Measurements from ENCODE around the gene KCNT2.

KCNT2 gene

DNA sequence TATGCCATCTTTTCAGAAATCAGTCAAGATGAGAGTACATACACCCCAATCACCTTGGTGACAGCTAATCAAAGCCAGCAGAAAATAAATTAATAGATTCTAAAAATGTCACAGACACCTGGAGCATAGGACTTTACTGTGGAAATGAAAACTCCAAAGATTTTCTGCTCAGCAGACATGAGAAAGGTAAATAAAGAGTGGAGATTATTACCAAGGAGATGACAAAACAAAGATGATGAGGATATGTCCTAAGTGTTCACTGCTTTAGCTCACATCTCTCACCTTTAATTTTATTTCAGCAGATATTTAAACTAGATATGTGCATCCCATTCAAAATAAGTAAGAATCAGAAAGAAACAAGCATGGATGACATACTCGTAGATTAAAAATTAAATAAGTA is 14.8 kb upstream of the KCNT2 start:
- no peak overlapping the region for H3K9ac ChIP-seq (ENCODE audit: low read length)
- H2AFZ ChIP-seq (ENCODE audit: low read depth, low read length): no peak overlapping the region
- no peaks in the 10 kb centered on the region for H3K79me2 ChIP-seq (ENCODE audit: low read length)
- no peaks in the 10 kb centered on the region for H3K36me3 ChIP-seq (replicated peaks; ENCODE audit: low read depth, low read length)
- H3K4me2 ChIP-seq (ENCODE audit: low read length): no peak overlapping the region
- H3K27me3 ChIP-seq (ENCODE audit: low read depth, low read length): no peaks in the 10 kb centered on the region
- no peak overlapping the region for H3K27ac ChIP-seq (ENCODE audit: low read length)
- H4K20me1 ChIP-seq (ENCODE audit: insufficient read depth, low read length): no peaks in the 10 kb centered on the region
- TF ChIP-seq, protein P1, sequence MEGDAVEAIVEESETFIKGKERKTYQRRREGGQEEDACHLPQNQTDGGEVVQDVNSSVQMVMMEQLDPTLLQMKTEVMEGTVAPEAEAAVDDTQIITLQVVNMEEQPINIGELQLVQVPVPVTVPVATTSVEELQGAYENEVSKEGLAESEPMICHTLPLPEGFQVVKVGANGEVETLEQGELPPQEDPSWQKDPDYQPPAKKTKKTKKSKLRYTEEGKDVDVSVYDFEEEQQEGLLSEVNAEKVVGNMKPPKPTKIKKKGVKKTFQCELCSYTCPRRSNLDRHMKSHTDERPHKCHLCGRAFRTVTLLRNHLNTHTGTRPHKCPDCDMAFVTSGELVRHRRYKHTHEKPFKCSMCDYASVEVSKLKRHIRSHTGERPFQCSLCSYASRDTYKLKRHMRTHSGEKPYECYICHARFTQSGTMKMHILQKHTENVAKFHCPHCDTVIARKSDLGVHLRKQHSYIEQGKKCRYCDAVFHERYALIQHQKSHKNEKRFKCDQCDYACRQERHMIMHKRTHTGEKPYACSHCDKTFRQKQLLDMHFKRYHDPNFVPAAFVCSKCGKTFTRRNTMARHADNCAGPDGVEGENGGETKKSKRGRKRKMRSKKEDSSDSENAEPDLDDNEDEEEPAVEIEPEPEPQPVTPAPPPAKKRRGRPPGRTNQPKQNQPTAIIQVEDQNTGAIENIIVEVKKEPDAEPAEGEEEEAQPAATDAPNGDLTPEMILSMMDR (IDR thresholded peaks at IDR 0.05; ENCODE audit: low read depth, low read length): no peak
- no peak for TF ChIP-seq EZH2phosphoT487 (IDR thresholded peaks at IDR 0.05; ENCODE audit: low read depth)
- no peaks in the 10 kb centered on the region for H3K9me3 ChIP-seq (ENCODE audit: insufficient read depth, low read length)
- H3K4me3 ChIP-seq (ENCODE audit: low read length): no peak overlapping the region
- no peaks in the 10 kb centered on the region for H3K4me1 ChIP-seq (ENCODE audit: low read length)

DNA sequence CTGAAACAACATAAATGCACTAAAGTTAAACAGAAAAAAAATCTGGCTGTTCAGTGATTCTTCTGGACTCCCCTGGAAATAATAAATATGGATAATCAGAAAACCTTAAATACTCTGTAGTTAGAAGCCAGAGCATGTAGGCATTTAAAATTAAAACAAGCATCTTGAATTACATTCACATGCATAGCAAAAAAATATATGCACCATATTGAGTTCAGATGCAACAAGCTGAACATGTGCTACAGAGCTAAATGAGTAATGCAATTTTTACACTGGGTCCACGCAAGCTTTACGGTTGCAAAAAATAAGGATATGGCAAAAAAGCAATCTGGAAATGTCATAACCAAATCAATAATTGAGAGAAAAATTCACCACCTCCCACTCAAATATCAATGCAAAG is 11.5 kb upstream of the KCNT2 start:
- H3K27ac ChIP-seq (ENCODE audit: low read length): no peak overlapping the region
- no peak overlapping the region for H2AFZ ChIP-seq (ENCODE audit: low read depth, low read length)
- no peaks in the 10 kb centered on the region for H3K79me2 ChIP-seq (ENCODE audit: low read length)
- H3K9ac ChIP-seq (ENCODE audit: low read length): no peak overlapping the region
- no peaks in the 10 kb centered on the region for H4K20me1 ChIP-seq (ENCODE audit: insufficient read depth, low read length)
- H3K4me3 ChIP-seq (ENCODE audit: low read length): no peak overlapping the region
- no peaks in the 10 kb centered on the region for H3K4me1 ChIP-seq (ENCODE audit: low read length)
- H3K36me3 ChIP-seq (replicated peaks; ENCODE audit: low read depth, low read length): no peaks in the 10 kb centered on the region
- no peak for TF ChIP-seq EZH2phosphoT487 (IDR thresholded peaks at IDR 0.05; ENCODE audit: low read depth)
- TF ChIP-seq, protein P1 (IDR thresholded peaks at IDR 0.05; ENCODE audit: low read depth, low read length): no peak
- no peaks in the 10 kb centered on the region for H3K9me3 ChIP-seq (ENCODE audit: insufficient read depth, low read length)
- H3K4me2 ChIP-seq (ENCODE audit: low read length): no peak overlapping the region
- H3K27me3 ChIP-seq (ENCODE audit: low read depth, low read length): no peaks in the 10 kb centered on the region

DNA sequence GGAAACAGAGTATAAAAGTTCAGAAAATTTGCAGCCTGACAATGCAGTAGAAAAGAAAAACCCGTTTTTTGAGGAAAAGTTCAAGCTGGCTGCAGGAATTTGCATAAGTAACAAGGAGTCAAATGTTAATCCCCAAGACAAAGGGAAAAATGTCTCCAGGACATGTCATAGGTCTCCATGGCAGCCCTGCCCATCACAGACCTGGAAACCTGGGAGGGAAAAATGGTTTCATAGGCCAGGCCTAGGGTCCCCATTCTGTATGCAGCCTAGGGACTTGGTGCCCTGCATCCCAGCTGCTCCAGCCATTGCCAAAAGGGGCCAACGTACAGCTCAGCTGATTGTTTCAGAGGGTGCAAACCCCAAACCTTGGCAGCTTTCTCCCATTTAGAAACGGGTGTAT is 3.6 kb upstream of the KCNT2 start:
- H4K20me1 ChIP-seq (ENCODE audit: insufficient read depth, low read length): no peaks in the 10 kb centered on the region
- no peak overlapping the region for H3K9ac ChIP-seq (ENCODE audit: low read length)
- no peak overlapping the region for H3K4me2 ChIP-seq (ENCODE audit: low read length)
- H2AFZ ChIP-seq (ENCODE audit: low read depth, low read length): no peak overlapping the region
- no peaks in the 10 kb centered on the region for H3K27me3 ChIP-seq (ENCODE audit: low read depth, low read length)
- no peaks in the 10 kb centered on the region for H3K79me2 ChIP-seq (ENCODE audit: low read length)
- H3K27ac ChIP-seq (ENCODE audit: low read length): no peak overlapping the region
- H3K4me1 ChIP-seq (ENCODE audit: low read length): no peaks in the 10 kb centered on the region
- H3K36me3 ChIP-seq (replicated peaks; ENCODE audit: low read depth, low read length): no peaks in the 10 kb centered on the region
- TF ChIP-seq EZH2phosphoT487 (IDR thresholded peaks at IDR 0.05; ENCODE audit: low read depth): no peak
- TF ChIP-seq, protein P1 (IDR thresholded peaks at IDR 0.05; ENCODE audit: low read depth, low read length): no peak
- no peaks in the 10 kb centered on the region for H3K9me3 ChIP-seq (ENCODE audit: insufficient read depth, low read length)
- no peak overlapping the region for H3K4me3 ChIP-seq (ENCODE audit: low read length)

DNA sequence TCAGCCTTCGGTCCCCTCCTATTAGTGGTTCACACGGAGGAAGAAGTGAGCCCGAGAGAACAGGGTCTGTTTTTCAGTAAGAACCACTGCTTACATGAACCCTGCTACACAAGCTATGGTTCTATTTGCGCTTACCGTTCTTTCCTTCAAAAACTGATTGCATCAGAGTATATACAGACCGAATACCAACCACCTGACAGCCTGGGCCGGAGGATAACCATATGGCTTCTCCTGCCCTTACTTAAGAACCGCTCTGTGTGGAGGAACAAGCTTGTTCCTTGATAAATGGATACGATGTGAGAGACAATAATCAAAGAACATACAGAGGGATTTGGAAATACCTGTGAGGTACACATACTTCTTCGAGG is 1.1 kb upstream of the KCNT2 start:
- Histone ChIP-seq H2AFZ (ENCODE audit: low read depth, low read length) (no peak overlapping the region), H3K4me1 (ENCODE audit: low read length) (no peaks in the 10 kb centered on the region), H3K27ac (ENCODE audit: low read length) (no peak overlapping the region), H3K4me3 (ENCODE audit: low read length) (no peak overlapping the region), H3K9me3 (ENCODE audit: insufficient read depth, low read length) (no peaks in the 10 kb centered on the region), H3K36me3 (replicated peaks; ENCODE audit: low read depth, low read length) (no peaks in the 10 kb centered on the region), H3K79me2 (ENCODE audit: low read length) (no peaks in the 10 kb centered on the region), H3K9ac (ENCODE audit: low read length) (no peak overlapping the region), H3K4me2 (ENCODE audit: low read length) (no peak overlapping the region), H3K27me3 (ENCODE audit: low read depth, low read length) (no peaks in the 10 kb centered on the region), H4K20me1 (ENCODE audit: insufficient read depth, low read length) (no peaks in the 10 kb centered on the region)
- TF ChIP-seq EZH2phosphoT487 (IDR thresholded peaks at IDR 0.05; ENCODE audit: low read depth): no peak
- TF ChIP-seq, protein P1 (IDR thresholded peaks at IDR 0.05; ENCODE audit: low read depth, low read length): no peak

Measured in OCI-LY3 (cell line).